MV-4-11 (cell line): Measurements from ENCODE around the gene NDUFS3.
"Not testable (repeated sequence)": the region's sequence is repeated elsewhere in the genome, so short reads cannot be mapped to it uniquely, and the experiment has no call there.

ENCODE experiments used
- DNase-seq: peaks from one replicate; lab custom pipeline; 2025; lab: John Stamatoyannopoulos, UW

The NDUFS3 gene

DNA sequence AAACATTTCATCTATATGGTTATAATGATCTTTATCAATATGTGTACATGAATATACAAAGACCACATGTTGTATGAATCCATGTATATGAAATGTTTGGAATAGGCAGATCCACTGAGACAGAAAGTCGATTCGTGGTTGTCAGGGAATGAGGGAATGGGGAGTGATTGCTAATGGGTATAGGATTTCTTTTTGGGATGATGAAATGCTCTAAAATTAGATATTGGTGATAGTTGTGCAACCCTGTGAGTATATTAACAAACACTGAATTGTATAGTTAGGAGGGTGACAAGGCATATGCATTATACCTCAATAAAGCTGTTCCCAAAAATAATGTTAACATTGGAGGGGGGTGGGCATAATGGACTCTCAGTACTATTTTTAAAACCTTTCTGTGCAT lies 18.4 kb upstream of the NDUFS3 start:
- DNase-seq: peak; percentile 67

DNA sequence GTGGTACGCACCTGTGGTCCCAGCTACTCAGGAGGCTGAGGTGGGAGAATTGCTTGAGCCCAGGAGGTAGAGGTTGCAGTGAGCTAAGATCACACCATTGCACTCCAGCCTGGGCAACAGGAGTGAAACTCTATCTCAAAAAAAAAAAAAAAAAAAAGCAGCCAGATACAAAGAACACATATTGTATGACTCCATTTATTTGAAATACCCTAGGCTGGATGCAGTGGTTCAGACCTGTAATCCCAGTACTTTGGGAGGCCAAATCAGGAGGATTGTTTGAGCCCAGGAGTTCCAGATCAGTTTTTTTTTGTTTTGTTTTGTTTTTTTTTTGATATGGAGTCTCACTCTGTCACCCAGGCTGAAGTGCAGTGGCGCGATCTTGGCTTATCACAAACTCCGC lies 16.5 kb upstream of the NDUFS3 start:
- DNase-seq: not testable (repeated sequence)

DNA sequence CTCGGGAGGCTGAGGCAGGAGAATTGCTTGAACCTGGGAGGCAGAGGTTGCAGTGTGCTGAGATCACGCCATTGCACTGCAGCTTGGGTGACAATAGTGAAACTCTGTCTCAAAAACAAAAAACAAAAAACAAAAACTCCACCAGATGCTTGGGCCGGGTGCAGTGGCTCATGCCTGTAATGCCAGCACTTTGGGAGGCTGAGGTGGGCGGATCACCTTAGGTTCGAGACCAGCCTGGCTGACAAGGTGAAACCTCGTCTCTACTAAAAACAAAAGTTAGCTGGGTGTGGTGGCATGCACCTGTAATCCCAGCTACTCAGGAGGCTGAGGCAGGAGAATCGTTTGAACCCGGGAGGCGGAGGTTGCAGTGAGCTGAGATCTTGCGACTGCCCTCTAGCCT lies 14.5 kb upstream of the NDUFS3 start:
- not testable (repeated sequence) for DNase-seq

DNA sequence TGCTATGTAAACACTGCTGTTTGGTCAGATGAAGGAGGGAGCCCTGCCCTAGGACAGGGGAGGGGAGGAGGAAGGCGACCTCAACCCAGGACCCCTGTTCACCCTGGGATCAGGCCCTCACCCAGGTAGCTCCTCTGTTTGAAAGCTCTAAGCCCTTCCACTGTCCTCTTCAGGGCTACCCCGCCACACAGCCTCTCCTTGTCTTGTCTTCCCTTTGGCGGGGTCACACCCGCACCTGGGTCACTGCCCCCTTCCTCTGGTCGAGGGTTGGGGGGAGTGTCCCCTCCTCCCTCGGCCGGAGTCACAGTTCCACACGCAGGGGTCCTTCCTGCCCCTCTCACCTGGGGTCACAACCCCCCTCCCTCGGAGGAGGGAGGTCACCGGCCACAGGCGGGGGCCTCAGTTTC lies 13.9 kb upstream of the NDUFS3 start:
- no peak for DNase-seq

DNA sequence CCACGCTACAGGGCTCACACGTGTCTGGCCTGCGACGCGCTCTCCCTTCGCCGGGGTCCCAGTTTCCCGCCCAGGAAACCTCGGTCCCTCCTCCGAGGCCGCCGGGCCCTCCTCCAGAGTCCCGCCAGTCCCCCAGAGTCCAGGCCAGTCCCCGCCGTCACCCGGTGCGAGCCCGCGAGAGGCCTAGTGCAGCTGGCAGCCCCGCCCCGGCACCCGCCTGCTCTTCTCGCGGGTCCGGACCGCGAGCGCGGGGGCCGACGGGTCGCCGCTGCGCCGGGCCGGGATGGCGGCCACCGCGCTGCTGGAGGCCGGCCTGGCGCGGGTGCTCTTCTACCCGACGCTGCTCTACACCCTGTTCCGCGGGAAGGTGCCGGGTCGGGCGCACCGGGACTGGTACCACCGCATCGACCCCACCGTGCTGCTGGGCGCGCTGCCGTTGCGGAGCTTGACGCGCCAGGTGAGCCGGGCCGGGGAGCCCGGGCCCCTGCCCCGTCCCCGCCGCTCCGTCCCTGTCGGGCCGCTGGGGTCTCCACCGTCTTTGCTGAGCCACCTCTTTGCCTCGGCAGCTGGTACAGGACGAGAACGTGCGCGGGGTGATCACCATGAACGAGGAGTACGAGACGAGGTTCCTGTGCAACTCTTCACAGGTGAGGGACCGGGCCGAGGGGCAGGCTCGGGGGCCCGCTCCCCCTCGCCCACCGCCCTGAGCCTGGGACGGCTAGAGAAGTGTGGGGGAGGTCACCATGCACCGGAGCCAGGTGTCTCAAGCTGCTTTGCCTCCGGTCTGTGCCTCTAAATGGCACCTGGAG lies 13.3 kb upstream of the NDUFS3 start, which contains the start of gene PTPMT1:
TSS of gene PTPMT1 (plus strand) at position 260 of the 809 bp plus-strand sequence. CDS start at position 284, 24 bp downstream.
- DNase-seq: peak; percentile 36

DNA sequence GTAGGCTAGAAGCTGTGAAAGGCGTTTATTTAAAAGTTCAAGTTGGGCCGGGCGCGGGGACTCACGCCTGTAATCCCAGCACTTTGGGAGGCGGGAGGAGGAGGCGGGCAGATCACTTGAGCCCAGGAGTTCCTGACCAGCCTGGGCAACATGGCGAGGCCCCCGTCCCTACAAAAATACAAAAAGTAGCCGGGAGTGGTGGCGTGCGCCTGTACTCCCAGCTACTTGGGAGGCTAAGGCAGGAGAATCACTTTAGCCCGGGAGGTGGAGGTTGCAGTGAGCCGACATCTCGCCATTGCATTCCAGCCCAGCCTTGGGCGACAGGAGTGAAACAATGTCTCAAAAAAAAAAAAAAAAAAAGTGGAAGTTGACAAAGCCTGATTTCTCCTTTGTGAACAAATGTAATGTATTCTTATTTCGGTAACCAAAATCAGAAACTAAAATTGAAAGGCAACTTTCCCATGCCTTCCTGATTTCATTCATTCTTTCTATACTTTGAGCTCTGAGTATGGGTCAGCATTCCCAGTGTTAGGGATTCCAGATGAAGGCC lies 12.7 kb upstream of the NDUFS3 start:
- DNase-seq: peak; percentile 20

DNA sequence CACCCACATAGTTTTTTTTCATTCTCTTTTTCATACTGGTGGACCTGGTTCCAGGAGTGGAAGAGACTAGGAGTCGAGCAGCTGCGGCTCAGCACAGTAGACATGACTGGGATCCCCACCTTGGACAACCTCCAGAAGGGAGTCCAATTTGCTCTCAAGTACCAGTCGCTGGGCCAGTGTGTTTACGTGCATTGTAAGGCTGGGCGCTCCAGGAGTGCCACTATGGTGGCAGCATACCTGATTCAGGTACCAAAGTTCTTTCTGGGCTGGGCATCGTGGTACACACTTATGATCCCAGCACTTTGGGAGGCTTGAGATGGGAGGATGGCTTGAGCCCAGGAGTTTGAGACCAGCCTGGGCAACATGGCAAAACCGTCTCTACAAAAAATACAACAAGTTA lies 9.2 kb upstream of the NDUFS3 start:
- DNase-seq: no peak

DNA sequence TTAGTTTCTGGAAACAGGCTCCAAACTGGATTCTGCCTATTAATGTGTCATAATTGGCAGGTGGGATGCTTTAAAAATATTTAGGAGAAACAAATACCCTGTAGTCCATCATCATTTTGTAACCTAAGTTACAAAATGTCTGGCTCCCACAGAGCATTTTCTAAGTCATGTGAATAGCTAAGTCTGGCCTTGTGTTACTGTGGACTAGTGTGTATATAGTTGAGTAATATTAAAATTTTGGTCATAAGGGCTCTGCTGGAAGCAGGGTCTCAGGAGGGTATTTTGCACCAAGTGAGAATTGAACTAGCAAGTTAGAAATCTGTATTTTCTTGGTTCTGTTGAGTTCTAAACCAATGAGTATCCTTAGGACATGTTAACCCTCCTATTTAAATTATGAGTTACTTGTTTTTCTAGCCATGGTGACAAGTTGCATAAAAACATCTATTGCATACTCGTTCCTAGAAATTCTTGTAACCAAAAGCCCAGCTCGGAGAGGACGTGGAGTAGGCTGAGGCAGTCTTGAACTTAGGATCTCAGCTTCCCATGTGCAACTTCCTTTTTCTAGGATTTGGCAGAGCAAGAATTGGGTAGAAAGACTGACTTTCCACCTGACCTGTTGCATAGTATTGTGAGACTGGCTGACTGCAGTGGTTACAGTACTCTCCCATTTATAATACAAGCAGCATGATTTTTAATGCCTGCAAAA lies 8.1 kb upstream of the NDUFS3 start:
- no peak for DNase-seq

DNA sequence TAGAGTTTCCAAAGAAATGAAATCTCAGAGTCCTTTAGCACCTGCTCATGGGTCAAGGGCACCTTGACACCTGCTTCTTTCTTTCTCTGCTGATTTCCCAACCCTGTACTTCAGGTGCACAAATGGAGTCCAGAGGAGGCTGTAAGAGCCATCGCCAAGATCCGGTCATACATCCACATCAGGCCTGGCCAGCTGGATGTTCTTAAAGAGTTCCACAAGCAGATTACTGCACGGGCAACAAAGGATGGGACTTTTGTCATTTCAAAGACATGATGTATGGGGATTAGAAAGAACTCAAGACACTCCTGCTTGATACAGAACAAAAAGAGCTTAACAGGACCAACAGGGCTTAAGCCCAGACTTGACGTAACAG lies 7.5 kb upstream of the NDUFS3 start:
- no peak for DNase-seq

DNA sequence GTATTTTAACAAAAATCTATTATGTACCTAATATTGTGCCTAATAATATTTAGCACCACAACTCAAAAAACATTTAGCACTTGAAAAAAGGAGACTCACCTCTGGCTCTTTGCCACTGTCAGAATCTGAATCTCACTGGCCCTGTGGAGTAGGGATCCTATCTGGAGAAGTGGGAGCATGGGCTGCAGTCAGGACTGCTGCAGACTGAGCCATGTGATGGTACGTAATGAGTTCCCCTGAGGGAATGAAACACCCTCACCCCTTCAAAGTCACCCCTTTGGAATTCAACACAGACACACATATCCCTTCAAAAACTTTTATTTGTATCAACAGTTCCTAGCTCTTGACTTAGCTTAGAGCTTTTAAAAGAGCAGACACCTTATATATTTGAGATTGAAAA lies 7.0 kb upstream of the NDUFS3 start:
- no peak for DNase-seq

DNA sequence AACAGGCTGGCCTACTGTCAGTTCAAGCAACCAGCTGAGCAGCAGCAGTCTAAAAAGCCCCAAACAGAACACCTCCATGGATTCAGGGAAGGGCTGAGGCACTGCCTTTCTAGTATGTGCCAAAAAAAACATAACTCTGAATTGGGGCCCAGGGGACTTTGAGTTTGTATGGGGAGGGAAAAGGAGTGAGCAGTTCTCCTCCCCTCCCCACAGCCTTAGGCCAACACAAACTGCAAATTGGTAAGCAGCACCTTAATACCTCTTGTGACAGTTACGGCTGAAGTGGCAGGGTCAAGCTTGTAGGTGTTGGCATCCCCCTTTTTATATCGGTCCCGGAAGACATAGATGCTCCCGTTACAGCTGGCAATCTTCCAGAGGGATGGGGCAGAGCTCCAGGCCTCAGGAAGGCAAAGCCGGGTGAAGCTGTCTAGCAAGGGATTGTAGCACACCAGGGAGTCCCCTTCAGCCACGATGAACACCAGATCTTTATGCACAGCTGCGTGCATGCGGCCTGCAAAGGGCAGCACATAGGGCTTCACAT lies 6.1 kb upstream of the NDUFS3 start:
- no peak for DNase-seq

DNA sequence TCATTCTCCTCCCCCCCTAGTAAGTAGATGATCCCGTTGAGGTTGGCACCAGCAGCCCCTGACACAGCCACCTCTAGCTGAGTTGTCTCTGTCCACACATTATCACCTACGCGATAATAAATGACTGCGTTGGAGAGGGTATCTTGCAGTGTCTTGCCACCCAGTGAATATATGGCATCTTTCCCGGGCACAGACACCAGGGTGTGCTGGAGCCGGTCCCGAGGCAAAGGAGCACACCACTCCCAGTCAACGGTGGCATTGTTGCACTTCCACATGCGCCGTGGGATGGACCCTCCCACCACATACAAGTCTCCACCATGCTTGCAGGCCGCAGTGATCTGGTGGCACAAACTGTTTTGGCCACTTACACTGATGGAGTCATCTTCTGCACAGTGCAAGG lies 5.6 kb upstream of the NDUFS3 start:
- DNase-seq: no peak

DNA sequence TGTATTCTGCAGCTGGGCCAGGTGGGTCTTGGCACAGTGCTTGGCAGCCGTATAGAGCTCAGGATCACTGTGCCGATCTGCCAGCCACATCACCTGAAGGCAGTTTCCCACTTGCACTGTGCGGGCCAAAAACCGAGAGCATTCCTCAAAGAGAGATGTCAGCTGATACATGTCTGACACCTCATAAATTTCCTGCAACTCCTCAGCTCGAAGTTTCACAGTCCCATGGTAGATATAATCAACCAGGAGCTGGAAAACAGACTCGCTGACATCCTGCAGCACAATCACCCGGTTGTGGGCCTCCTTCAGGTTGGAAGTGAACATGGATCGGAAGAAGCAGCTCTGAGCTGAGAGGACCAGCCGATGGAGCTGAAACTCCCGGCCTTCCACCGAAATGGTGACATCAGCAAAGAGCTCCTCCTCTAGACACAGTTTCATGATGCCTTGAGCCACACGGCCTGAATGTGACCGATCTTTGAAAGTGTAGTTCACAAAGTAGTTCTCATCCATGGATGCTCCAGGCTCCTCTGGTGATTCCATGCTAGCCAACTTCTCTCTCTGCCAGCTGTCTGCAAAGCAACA lies 1.3 kb upstream of the NDUFS3 start:
- DNase-seq: no peak

DNA sequence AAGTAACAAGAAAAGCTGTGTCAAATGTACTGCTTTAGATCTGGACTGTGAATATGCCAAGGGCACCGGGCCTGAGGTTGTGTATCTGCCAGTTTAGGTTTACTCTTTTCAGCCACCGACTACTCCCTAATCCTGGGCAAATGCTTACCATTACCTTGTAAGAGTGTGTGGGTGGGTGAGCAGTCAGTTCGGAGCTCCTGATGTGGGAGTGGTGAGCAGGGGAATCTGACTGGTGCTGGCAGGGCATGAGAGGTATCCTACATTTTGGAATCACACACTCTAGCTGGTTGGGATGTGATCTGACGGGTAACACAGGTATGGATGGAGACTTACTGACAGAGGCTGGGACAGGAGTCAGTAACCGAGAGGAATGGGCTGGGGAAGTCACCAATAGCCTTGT lies 5.0 kb downstream of the NDUFS3 start:
- no peak for DNase-seq

DNA sequence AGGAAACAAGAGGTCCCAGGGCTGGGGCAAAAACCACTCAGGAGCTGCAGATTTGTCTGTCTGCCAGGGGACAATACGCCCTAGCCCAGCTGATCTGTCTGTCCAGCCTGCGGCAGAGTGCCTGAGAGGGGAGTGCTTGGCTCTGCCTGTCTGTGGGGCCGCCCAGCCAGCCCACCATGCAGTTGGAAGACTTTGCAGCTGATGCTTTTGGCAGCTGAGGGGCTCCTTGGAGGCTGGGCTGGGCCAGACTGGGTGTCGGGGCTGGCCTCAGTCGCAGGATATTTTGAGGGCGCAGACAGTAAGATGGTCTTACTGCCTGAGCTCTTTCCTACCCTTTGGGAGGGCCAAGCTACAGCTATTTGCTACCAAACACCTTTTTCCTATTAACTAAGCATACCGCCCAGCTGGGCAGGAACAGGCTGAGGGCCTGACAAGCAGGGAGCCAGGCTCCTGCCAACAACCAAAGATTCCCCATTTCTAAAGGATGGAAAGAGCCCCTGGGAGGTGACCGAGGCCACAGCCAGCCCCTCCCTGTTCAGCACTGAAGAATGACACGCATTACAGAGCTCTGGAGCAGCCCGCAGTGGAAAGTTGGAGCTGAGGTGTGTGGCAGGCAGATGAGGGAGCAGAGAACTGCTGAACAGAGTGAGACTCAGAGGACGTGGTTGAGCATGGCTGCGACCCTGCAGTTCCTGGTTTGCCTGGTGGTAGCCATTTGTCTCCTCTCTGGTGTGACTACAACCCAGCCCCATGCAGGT lies 7.4 kb downstream of the NDUFS3 start, which contains the start of gene FAM180B:
TSS of gene FAM180B (plus strand) at position 581 of the 758 bp plus-strand sequence. CDS start at position 672, 91 bp downstream.
- no peak for DNase-seq

DNA sequence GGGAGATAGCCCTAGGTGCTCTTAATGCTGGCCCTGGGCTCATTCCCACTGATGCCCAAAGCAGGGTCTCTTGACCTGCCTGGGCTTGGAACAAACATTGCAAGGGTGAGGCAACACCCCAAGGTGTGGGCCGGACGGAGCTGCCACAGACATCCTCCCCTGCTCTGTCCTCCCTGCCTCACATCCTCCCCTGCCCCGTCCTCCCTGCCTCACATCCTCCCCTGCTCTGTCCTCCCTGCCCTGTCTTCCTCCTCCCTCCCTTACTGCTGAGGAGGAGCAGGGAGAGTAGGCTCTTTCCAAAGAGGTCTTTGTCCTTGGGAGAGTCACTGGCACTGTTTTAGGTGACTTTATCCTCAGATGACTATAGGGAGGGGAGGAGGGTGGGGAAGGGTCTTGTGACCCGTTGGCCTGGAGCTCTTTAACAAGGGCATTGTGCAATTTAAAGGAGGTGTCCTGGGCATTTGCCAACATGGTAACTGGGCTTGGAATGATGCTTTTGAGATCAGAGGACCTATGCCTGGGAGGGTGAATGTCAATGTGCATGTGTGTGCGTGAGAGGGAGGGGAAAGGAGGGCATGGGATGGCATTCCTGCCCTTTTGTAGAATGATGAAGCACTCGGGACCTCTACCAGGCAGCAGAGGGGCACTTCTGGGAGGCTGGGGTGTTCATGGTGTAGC lies 8.3 kb downstream of the NDUFS3 start:
- no peak for DNase-seq

DNA sequence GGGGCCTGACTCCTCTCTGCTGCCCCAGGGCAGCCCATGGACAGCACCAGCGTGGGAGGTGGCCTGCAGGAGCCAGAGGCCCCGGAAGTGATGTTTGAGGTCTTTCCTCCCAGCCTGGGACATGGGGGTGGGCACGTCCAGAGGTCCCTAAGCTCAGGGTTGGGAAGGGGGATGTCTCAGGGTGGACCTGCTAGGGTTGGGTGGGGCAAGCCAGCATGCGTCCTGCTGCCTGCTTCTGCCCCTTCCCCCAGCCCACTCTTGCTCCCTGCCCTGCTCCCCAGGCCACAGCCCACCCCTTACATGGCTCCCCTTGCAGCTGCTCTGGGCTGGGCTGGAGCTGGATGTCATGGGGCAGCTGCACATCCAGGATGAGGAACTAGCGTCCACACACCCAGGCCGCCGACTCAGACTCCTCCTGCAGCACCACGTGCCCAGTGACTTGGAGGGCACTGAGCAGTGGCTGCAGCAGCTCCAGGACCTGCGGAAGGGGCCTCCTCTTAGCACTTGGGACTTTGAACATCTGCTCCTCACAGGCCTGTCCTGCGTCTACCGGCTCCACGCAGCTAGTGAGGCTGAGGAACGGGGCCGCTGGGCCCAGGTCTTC lies 9.0 kb downstream of the NDUFS3 start:
- DNase-seq: peak; percentile 93

DNA sequence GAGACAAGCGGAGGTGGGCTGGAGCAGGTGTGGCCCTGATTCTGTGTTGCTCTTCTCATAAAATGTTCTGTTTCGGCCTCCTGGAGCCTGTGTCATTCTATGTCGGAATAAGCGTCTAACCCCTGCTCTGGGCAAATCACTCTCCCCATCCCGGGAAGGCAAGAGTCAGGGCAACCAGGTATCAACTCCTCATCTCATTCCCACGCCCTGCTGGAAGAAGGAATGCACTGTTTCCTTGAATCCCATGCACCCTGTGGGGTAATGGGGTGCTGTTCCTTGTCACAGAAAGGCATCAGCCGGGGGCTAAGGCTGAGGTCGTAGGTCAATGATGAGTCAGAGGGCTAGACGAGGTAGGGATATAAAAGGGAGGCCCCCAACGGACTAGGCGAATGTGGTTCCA lies 10.2 kb downstream of the NDUFS3 start:
- no peak for DNase-seq

DNA sequence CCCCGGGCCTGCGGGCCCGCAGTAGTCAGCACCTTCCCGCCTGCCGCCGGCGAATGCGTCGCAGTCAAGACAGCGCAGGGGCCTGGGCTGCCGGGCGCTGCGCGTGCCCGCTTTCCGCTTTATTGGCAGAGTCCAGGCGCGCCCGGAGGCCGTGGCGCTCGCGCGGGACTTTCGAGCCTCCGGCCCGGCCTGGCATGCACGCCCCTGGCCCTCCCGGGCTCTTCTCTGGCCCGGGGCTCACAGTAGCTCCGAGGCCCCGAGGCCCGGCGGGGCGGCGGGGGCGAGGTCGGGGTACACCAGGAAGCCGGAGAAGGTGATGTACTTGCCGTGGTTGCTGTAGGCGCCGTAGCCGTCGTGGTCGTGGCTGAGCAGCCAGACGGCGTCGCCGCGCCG lies 10.7 kb downstream of the NDUFS3 start:
- no peak for DNase-seq

DNA sequence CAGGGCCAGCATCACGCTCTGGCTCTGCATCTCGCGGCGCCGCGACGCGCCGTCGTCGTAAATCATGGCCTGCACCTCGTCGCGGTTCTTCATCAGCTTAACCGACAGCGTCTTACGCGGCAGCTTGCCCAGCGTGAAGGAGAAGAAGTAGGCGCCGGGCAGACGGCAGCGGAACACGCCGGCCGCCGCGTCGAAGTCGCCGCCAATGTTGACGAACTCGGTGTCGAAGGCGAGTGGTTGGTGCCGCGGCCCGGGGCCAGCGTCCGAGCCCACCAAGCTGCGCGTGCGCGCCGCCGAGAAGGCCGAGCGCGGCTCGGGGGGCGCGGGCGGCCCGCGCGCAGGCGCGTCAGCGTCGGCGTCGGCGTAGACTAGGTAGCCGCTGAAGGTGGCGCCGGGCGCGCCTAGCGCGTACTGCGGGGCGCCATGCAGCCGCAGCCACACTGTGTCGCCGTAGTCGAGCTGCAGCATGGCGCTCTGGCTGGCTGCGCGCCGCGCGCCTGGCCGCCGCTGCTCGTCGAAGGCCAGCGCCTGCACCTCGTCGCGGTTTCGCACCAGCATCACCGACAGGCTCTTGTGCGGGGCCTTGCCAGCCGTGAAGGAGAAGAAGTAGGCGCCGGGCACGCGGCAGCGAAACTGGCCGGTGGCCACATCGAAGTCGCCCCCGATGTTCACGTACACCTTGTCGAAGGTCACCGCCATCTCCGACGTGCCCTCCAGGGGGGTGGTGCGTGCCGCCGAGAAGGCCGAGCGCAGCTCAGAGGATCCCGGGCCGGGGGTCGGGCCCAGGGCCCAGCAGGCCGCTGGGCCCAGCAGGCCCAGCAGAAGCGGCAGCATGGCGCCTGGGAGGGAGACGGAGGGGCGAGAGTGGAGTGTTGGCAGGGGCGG lies 11.3 kb downstream of the NDUFS3 start:
- DNase-seq: no peak
